Measurements from ENCODE around the gene SLU7. TPM values are rescaled to one million over a fixed set of nuclear protein-coding genes. Genes with fewer than 3 reads are reported as not detected.

Gene SLU7
- total RNA-seq, 1 donor from 2014 or later: 55.1 TPM

GRCh38 chr5:160466116-160466515, 47.2 kb upstream of the SLU7 start:
- DNase-seq: no peak
- Histone ChIP-seq H3K9me3 (no peaks in the 10 kb centered on the region), H3K27me3 (ENCODE audit: low read depth) (no peaks in the 10 kb centered on the region), H3K4me3 (no peak overlapping the region), H3K27ac (no peak overlapping the region), H3K36me3 (no peaks in the 10 kb centered on the region), H3K4me1 (peaks cover 36% of the 10 kb centered on the region)
- no peak for TF ChIP-seq CTCF (IDR thresholded peaks at IDR 0.05)
- intact Hi-C loops (cut with DNase I): no loop called here
- no peak for ATAC-seq

- TF ChIP-seq CTCF (IDR thresholded peaks at IDR 0.05): no peak
- ATAC-seq: no peak
- intact Hi-C loops (cut with DNase I): no loop called here
- H3K36me3 ChIP-seq: no peaks in the 10 kb centered on the region
- no peak for DNase-seq
- no peaks in the 10 kb centered on the region for H3K27me3 ChIP-seq (ENCODE audit: low read depth)
- peaks cover 19% of the 10 kb centered on the region for H3K4me1 ChIP-seq
- H3K4me3 ChIP-seq: no peak overlapping the region
- H3K9me3 ChIP-seq: no peaks in the 10 kb centered on the region
- no peak overlapping the region for H3K27ac ChIP-seq
Measured at GRCh38 chr5:160464466-160464797, 45.6 kb upstream of the SLU7 start.

GRCh38 chr5:160463740-160464465, 45.0 kb upstream of the SLU7 start:
- intact Hi-C loops (cut with DNase I): no loop called here
- no peak for TF ChIP-seq CTCF (IDR thresholded peaks at IDR 0.05)
- ATAC-seq: no peak
- H3K9me3 ChIP-seq: no peaks in the 10 kb centered on the region
- H3K4me3 ChIP-seq: no peak overlapping the region
- H3K4me1 ChIP-seq: peaks cover 15% of the 10 kb centered on the region
- no peaks in the 10 kb centered on the region for H3K27me3 ChIP-seq (ENCODE audit: low read depth)
- no peak for DNase-seq
- H3K36me3 ChIP-seq: no peaks in the 10 kb centered on the region
- no peak overlapping the region for H3K27ac ChIP-seq

GRCh38 chr5:160463227-160463626, 44.3 kb upstream of the SLU7 start:
- Histone ChIP-seq H3K9me3 (no peaks in the 10 kb centered on the region), H3K27ac (no peak overlapping the region), H3K27me3 (ENCODE audit: low read depth) (no peaks in the 10 kb centered on the region), H3K36me3 (no peaks in the 10 kb centered on the region), H3K4me3 (no peak overlapping the region), H3K4me1 (peaks cover 15% of the 10 kb centered on the region)
- intact Hi-C loops (cut with DNase I): no loop called here
- ATAC-seq (no peak), DNase-seq (no peak)
- TF ChIP-seq CTCF (IDR thresholded peaks at IDR 0.05): no peak

GRCh38 chr5:160462167-160462566, 43.3 kb upstream of the SLU7 start:
- peaks cover 10% of the 10 kb centered on the region for H3K4me1 ChIP-seq
- intact Hi-C loops (cut with DNase I): no loop called here
- no peak overlapping the region for H3K4me3 ChIP-seq
- no peak for ATAC-seq
- TF ChIP-seq CTCF (IDR thresholded peaks at IDR 0.05): no peak
- H3K27me3 ChIP-seq (ENCODE audit: low read depth): no peaks in the 10 kb centered on the region
- no peaks in the 10 kb centered on the region for H3K36me3 ChIP-seq
- no peak overlapping the region for H3K27ac ChIP-seq
- H3K9me3 ChIP-seq: no peaks in the 10 kb centered on the region
- DNase-seq: no peak
